DOHH2 (cell line): ENCODE measurements around the gene FRMD4B.

Experiments used
- CTCF ChIP-seq: fragments of 200-600 bp; sonication (generic); IDR thresholded peaks from one replicate; pipeline ENCODE4 v1.5.1; 2014; ENCODE audit warnings: antibody characterized with exemption, mild to moderate bottlenecking, low read depth, low read length; ENCODE audit not compliant: poor library complexity, severe bottlenecking
- EZH2phosphoT487 ChIP-seq: fragments of 200-600 bp; sonication (generic); IDR thresholded peaks from 2 replicates; pipeline ENCODE4 v1.6.1; 2017; ENCODE audit warnings: borderline replicate concordance, mild to moderate bottlenecking, antibody characterized with exemption, low read length, moderate library complexity, mixed read lengths

DNA sequence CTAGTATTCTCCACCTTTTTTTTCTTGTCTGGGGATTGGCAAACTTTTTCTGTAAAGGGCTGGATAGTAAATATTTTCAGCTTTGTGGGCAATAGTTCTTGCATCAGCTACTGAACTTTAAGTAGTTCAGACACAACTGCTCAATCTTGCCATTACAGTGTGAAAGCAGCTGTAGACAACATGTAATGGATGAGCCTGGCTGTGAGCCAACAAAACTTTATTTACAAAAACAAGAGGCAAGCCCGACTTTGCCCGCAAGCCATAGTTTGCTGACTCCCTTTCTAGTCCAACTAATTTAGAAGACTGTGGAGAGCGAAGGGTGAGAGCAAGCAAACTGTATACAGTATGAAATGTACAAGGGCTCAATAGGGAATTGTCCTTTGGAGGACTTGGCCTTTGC is 6.2 kb downstream of the FRMD4B start:
- TF ChIP-seq CTCF (no peak), EZH2phosphoT487 (no peak)
